GM18907 (cell line): ENCODE measurements around the gene IRX1.

Experiments
- ATAC-seq: cut with Tn5 transposase; IDR thresholded peaks from one replicate; pipeline ENCODE4 v1.9.1; 2021; ENCODE audit warnings: mild to moderate bottlenecking, moderate library complexity; ENCODE audit not compliant: unreplicated experiment

The IRX1 gene

GRCh38 chr5:3595006-3595961, at the start of gene IRX1:
Gene IRX1 (plus strand): TSS chr5:3595832. CDS start chr5:3596106, 274 bp downstream.
- ATAC-seq = no peak

GRCh38 chr5:3546028-3546427, 49.6 kb upstream of the IRX1 start:
- no peak for ATAC-seq

GRCh38 chr5:3564116-3564515, 31.5 kb upstream of the IRX1 start:
- ATAC-seq = no peak

- no peak for ATAC-seq
Observed at GRCh38 chr5:3564827-3565518, 30.7 kb upstream of the IRX1 start.

- ATAC-seq = no peak
Observed at GRCh38 chr5:3584724-3585531, 10.7 kb upstream of the IRX1 start.

GRCh38 chr5:3590161-3590966, 5.3 kb upstream of the IRX1 start:
- ATAC-seq = no peak

GRCh38 chr5:3590967-3591900, 4.4 kb upstream of the IRX1 start:
- ATAC-seq = no peak

- ATAC-seq = no peak
Observed at GRCh38 chr5:3592298-3592697, 3.3 kb upstream of the IRX1 start.

- no peak for ATAC-seq
Observed at GRCh38 chr5:3593771-3594509, 1.7 kb upstream of the IRX1 start.

- ATAC-seq = no peak
Observed at GRCh38 chr5:3594510-3595005, 1.1 kb upstream of the IRX1 start.

- no peak for ATAC-seq
Observed at GRCh38 chr5:3596261-3596825, 711 bp downstream of the IRX1 start.

- ATAC-seq = no peak
Observed at GRCh38 chr5:3596857-3597166, 1.2 kb downstream of the IRX1 start.

- ATAC-seq = no peak
Observed at GRCh38 chr5:3597167-3598007, 1.8 kb downstream of the IRX1 start.

- ATAC-seq = no peak
Observed at GRCh38 chr5:3598207-3598606, 2.6 kb downstream of the IRX1 start.

- ATAC-seq = no peak
Observed at GRCh38 chr5:3598769-3599211, 3.2 kb downstream of the IRX1 start.

- ATAC-seq = no peak
Observed at GRCh38 chr5:3599226-3600105, 3.8 kb downstream of the IRX1 start.
